ENCODE measurements around the gene ALMS1.

DNA sequence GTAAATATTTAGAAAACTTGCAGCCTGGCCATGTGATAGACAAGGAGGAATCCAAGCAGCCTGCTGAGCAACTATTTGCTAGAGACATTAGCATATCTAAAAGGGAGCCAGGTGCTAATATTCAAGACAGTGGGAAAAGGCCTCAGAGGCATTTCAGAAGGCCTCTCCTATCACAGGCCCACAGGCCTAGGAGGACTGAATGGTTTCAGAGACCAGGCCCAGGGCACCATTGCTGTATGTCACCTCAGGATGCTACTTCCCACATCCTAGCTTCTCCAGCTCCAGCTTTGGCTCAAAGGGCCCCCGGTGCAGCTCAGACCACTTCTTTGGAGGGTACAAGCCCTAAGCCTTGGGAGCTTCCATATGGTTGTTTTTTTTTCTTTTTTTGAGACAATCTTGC lies 252.8 kb downstream of the ALMS1 start:
- TF ChIP-seq, protein P1, sequence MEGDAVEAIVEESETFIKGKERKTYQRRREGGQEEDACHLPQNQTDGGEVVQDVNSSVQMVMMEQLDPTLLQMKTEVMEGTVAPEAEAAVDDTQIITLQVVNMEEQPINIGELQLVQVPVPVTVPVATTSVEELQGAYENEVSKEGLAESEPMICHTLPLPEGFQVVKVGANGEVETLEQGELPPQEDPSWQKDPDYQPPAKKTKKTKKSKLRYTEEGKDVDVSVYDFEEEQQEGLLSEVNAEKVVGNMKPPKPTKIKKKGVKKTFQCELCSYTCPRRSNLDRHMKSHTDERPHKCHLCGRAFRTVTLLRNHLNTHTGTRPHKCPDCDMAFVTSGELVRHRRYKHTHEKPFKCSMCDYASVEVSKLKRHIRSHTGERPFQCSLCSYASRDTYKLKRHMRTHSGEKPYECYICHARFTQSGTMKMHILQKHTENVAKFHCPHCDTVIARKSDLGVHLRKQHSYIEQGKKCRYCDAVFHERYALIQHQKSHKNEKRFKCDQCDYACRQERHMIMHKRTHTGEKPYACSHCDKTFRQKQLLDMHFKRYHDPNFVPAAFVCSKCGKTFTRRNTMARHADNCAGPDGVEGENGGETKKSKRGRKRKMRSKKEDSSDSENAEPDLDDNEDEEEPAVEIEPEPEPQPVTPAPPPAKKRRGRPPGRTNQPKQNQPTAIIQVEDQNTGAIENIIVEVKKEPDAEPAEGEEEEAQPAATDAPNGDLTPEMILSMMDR (IDR thresholded peaks at IDR 0.05; ENCODE audit: insufficient read depth, low read length, poor library complexity, severe bottlenecking): no peak
- no peak for TF ChIP-seq EZH2phosphoT487 (conservative IDR thresholded peaks at IDR 0.05; ENCODE audit: low read length)
